H9 (cell line): ENCODE measurements around the gene FAM89B. TPM values are rescaled to one million over a fixed set of nuclear protein-coding genes. Genes with fewer than 3 reads are reported as not detected.

ENCODE experiments used
- DNase-seq: peaks from one replicate; pipeline ENCODE4 v3.0.0-alpha.2; 2017
- H2AFZ ChIP-seq: one replicate; pipeline ENCODE4 v1.6.1; 2013; ENCODE audit warnings: mild to moderate bottlenecking, low read length, control low read depth, moderate library complexity
- H2AK5ac ChIP-seq: 2 replicates; pipeline ENCODE4 v1.6.1; 2013; ENCODE audit warnings: low read length, control low read depth, mixed read lengths; ENCODE audit not compliant: insufficient read length
- H2BK120ac ChIP-seq: one replicate; pipeline ENCODE4 v1.6.1; 2013; ENCODE audit warnings: low read depth, mild to moderate bottlenecking, low read length, control low read depth, inconsistent platforms; ENCODE audit not compliant: poor library complexity, severe bottlenecking
- H2BK12ac ChIP-seq: 2 replicates; pipeline ENCODE4 v1.6.1; 2013; ENCODE audit warnings: low read length, control low read depth, mixed read lengths, low read depth; ENCODE audit not compliant: insufficient read length
- H2BK15ac ChIP-seq: 2 replicates; pipeline ENCODE4 v1.6.1; 2013; ENCODE audit warnings: low read depth, low read length, control low read depth
- H2BK20ac ChIP-seq: one replicate; pipeline ENCODE4 v1.6.1; 2013; ENCODE audit warnings: low read depth, mild to moderate bottlenecking, low read length, control low read depth, inconsistent platforms; ENCODE audit not compliant: poor library complexity, severe bottlenecking
- H2BK5ac ChIP-seq: 2 replicates; pipeline ENCODE4 v1.6.1; 2013; ENCODE audit warnings: low read length, control low read depth, mixed read lengths; ENCODE audit not compliant: insufficient read length
- H3K14ac ChIP-seq: 2 replicates; pipeline ENCODE4 v1.6.1; 2013; ENCODE audit warnings: low read length, control low read depth; ENCODE audit not compliant: insufficient read depth
- H3K18ac ChIP-seq: 2 replicates; pipeline ENCODE4 v1.6.1; 2013; ENCODE audit warnings: low read depth, mild to moderate bottlenecking, mixed read lengths, low read length, control low read depth; ENCODE audit not compliant: insufficient read length
- H3K23ac ChIP-seq: 2 replicates; pipeline ENCODE4 v1.6.1; 2013; ENCODE audit warnings: low read length, control low read depth, mixed read lengths, low read depth; ENCODE audit not compliant: insufficient read length
- H3K23me2 ChIP-seq: 2 replicates; pipeline ENCODE4 v1.6.1; 2013; ENCODE audit warnings: low read depth, mild to moderate bottlenecking, mixed read lengths, low read length, control low read depth; ENCODE audit not compliant: insufficient read length, poor library complexity, severe bottlenecking
- H3K27ac ChIP-seq: 2 replicates; pipeline ENCODE4 v1.5.1; 2013; ENCODE audit warnings: low read length, control low read depth, mixed read lengths, low read depth; ENCODE audit not compliant: insufficient read length
- H3K27me3 ChIP-seq: 2 replicates; pipeline ENCODE4 v1.6.1; 2013; ENCODE audit warnings: low read length, control low read depth, inconsistent platforms; ENCODE audit not compliant: insufficient read depth
- H3K4ac ChIP-seq: 2 replicates; pipeline ENCODE4 v1.6.1; 2013; ENCODE audit warnings: low read depth, mild to moderate bottlenecking, control low read depth, inconsistent platforms, low read length, moderate library complexity
- H3K4me1 ChIP-seq: 2 replicates; pipeline ENCODE4 v1.6.1; 2013; ENCODE audit warnings: low read length, control low read depth, inconsistent platforms; ENCODE audit not compliant: insufficient read depth
- H3K4me2 ChIP-seq: 2 replicates; pipeline ENCODE4 v1.6.1; 2013; ENCODE audit warnings: low read length, control low read depth, mixed read lengths; ENCODE audit not compliant: insufficient read length, insufficient read depth
- H3K56ac ChIP-seq: 2 replicates; pipeline ENCODE4 v1.6.1; 2013; ENCODE audit warnings: low read depth, mild to moderate bottlenecking, mixed read lengths, low read length, control low read depth; ENCODE audit not compliant: insufficient read length
- H3K79me1 ChIP-seq: 2 replicates; pipeline ENCODE4 v1.6.1; 2013; ENCODE audit warnings: low read depth, mild to moderate bottlenecking, moderate library complexity, low read length, control low read depth, inconsistent platforms; ENCODE audit not compliant: insufficient read depth, poor library complexity, severe bottlenecking
- H3K79me2 ChIP-seq: 2 replicates; pipeline ENCODE4 v1.6.1; 2013; ENCODE audit warnings: low read length, control low read depth, inconsistent platforms; ENCODE audit not compliant: insufficient read depth
- H3K9ac ChIP-seq: 2 replicates; pipeline ENCODE4 v1.6.1; 2013; ENCODE audit warnings: low read length, control low read depth, mixed read lengths; ENCODE audit not compliant: insufficient read length; ENCODE audit errors: extremely low read depth
- H3K9me3 ChIP-seq: one replicate; pipeline ENCODE4 v1.6.1; 2013; ENCODE audit warnings: low read depth, low read length, inconsistent platforms; ENCODE audit not compliant: control insufficient read depth
- H3T11ph ChIP-seq: one replicate; pipeline ENCODE4 v1.6.1; 2013; ENCODE audit warnings: mild to moderate bottlenecking, low read length, control low read depth, inconsistent platforms
- H4K20me1 ChIP-seq: one replicate; pipeline ENCODE4 v1.6.1; 2013; ENCODE audit not compliant: control insufficient read depth, insufficient read length, insufficient read depth
- H4K5ac ChIP-seq: 2 replicates; pipeline ENCODE4 v1.6.1; 2013; ENCODE audit warnings: low read depth, mild to moderate bottlenecking, mixed read lengths, low read length, control low read depth; ENCODE audit not compliant: insufficient read length
- H4K8ac ChIP-seq: replicated peaks from 2 replicates; pipeline ENCODE4 v1.6.1; 2013; ENCODE audit warnings: low read length, control low read depth, mixed read lengths, low read depth; ENCODE audit not compliant: insufficient read length
- H4K91ac ChIP-seq: 2 replicates; pipeline ENCODE4 v1.6.1; 2013; ENCODE audit warnings: low read depth, mild to moderate bottlenecking, moderate library complexity, mixed read lengths, low read length, control low read depth; ENCODE audit not compliant: insufficient read length
- H3K27ac Mint-ChIP-seq, 3 experiments: 2 replicates in 2 of 3; 3 replicates in 1 of 3; pipeline ENCODE4 v1.8.0; 2020 to 2021; ENCODE audit warnings: mixed read lengths in 3 of 3, mild to moderate bottlenecking in 1 of 3, moderate library complexity in 1 of 3
- H3K27me3 Mint-ChIP-seq: 2 replicates; pipeline ENCODE4 v1.8.0; 2021; ENCODE audit warnings: low read depth, mild to moderate bottlenecking, moderate library complexity, mixed read lengths
- H3K36me3 Mint-ChIP-seq, 3 experiments: 2 replicates in 2 of 3; 3 replicates in 1 of 3; pipeline ENCODE4 v1.8.0; 2020 to 2021; ENCODE audit warnings: low read depth in 3 of 3, mixed read lengths in 3 of 3; ENCODE audit not compliant: insufficient read depth in 1 of 3
- H3K4me1 Mint-ChIP-seq, 2 experiments: 2 replicates each; pipeline ENCODE4 v1.8.0; 2020; ENCODE audit warnings: mixed read lengths in 2 of 2
- H3K4me3 Mint-ChIP-seq, 2 experiments: 2 replicates in 1 of 2; 3 replicates in 1 of 2; pipeline ENCODE4 v1.8.0; 2020 to 2021; ENCODE audit warnings: mild to moderate bottlenecking in 2 of 2, mixed read lengths in 2 of 2, moderate library complexity in 1 of 2
- H3K9me3 Mint-ChIP-seq, 2 experiments: 2 replicates in 1 of 2; 3 replicates in 1 of 2; pipeline ENCODE4 v1.8.0; 2020; ENCODE audit warnings: mild to moderate bottlenecking in 2 of 2, mixed read lengths in 2 of 2, moderate library complexity in 1 of 2
- WGBS: extraction: QIAGEN DNeasy Blood & Tissue Kit; methylation state at CpG from one replicate; pipeline ENCODE4 v1.1.7; 2013; ENCODE audit warnings: missing lambda C conversion rate, low lambda C conversion rate, mixed read lengths; ENCODE audit not compliant: insufficient read length; ENCODE audit errors: extremely low coverage; 5-methylcytosine and 5-hydroxymethylcytosine counted together
- total RNA-seq: library from RNA; stranded (reverse); gene quantifications from 2 replicates; pipeline ENCODE4 v1.2.1, GENCODE V29; 2021
- TF ChIP-seq, protein P1 (sequence below): fragments of 200-600 bp; sonication (generic); conservative IDR thresholded peaks from 3 replicates; pipeline ENCODE4 v1.8.0; 2021; ENCODE audit warnings: antibody characterized with exemption, mild to moderate bottlenecking

FAM89B gene
- total RNA-seq, 1 experiment from 2014 or later: 21.7 TPM

DNA sequence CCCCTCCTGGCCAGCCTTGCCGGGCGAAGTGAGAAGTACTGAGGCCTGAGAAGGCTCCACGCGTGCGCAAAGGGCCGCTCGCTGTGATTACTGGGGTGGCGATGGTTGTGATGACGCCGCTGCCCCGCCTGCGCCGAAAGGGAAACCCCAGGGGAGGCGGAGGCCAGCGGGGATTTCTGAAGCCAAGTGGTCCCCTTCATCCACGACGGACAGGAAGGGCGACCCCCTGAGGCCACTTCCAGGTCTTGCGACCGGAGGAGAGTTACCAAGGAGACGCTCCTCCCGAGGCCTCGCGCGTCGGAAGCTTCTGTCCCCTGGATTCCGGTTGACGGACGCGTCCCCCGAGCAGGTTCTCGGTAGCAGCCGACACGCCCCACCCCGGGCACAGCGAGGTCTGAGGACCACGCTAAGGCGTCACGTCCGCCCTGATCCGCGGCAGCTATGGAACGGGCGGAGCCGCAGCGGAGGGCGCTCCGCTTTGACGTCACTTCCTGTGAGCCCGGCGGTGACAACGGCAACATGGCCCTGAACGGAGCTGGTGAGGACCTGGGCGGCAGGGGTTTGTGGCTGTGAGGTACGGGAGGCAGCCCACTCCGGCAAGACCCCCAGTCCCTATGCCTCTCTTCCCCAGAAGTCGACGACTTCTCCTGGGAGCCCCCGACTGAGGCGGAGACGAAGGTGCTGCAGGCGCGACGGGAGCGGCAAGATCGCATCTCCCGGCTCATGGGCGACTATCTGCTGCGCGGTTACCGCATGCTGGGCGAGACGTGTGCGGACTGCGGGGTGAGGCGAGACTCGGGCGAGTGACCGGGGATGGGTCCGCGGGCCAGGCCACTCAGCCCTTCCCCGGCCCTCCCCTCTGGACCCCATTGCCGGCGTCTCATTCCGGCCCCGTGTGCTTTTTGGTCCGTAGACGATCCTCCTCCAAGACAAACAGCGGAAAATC is 2.1 kb upstream of the FAM89B start, which contains the start of gene ZNRD2:
Gene ZNRD2, plus strand, starts transcription at position 505 of the 946 bp plus-strand sequence. Its CDS starts 15 bp downstream, at position 520.
- Histone ChIP-seq H3K4ac (no peak within 1 kb of the TSS), H3K4me1 (no peaks in the 10 kb centered on the region; the same call in 1 of the 2 replicates), H2BK15ac (no peak within 1 kb of the TSS; the same call in 1 of the 2 replicates), H3K79me1 (peaks cover 4% of the 10 kb centered on the region), H2AFZ (no peak within 1 kb of the TSS), H4K8ac (no peak within 1 kb of the TSS), H3K56ac (no peak within 1 kb of the TSS), H3K9ac (peak within 1 kb of the TSS; percentile 76), H3K18ac (peak within 1 kb of the TSS; percentile 32), H2AK5ac (no peak within 1 kb of the TSS), H2BK120ac (no peak within 1 kb of the TSS), H4K91ac (no peak within 1 kb of the TSS), H4K5ac (no peak within 1 kb of the TSS), H3K27me3 (peaks cover 2% of the 10 kb centered on the region; the same call in 1 of the 2 replicates), H2BK12ac (no peak within 1 kb of the TSS), H3K79me2 (no peaks in the 10 kb centered on the region; the same call in 1 of the 2 replicates), H2BK20ac (no peak within 1 kb of the TSS), H3K4me2 (peak within 1 kb of the TSS; percentile 78), H2BK5ac (no peak within 1 kb of the TSS), H3K23ac (no peak within 1 kb of the TSS), H3K27ac (no peak within 1 kb of the TSS), H3K23me2 (peaks cover 25% of the 10 kb centered on the region), H3K14ac (no peak within 1 kb of the TSS; the same call in 1 of the 2 replicates), H4K20me1 (no peaks in the 10 kb centered on the region), H3K9me3 (no peaks in the 10 kb centered on the region), H3T11ph (no peak within 1 kb of the TSS)
- Mint-ChIP-seq H3K27ac (peak within 1 kb of the TSS; percentile 44 to 98 (median 98); a peak in 6 of 7 replicates), H3K9me3 (no peaks in the 10 kb centered on the region; a peak in 1 of 5 replicates), H3K4me3 (peak within 1 kb of the TSS; percentile 99), H3K36me3 (peaks cover 6 to 14% (median 9%) of the 10 kb centered on the region in 3 experiments; a peak in 6 of 7 replicates), H3K27me3 (peaks cover 7% of the 10 kb centered on the region), H3K4me1 (peaks cover 30 to 44% of the 10 kb centered on the region in 2 experiments)
- no CpG with 5 or more reads among the region's 89 CpGs for WGBS
- peak; percentile 99 for DNase-seq
- TF ChIP-seq, protein P1, sequence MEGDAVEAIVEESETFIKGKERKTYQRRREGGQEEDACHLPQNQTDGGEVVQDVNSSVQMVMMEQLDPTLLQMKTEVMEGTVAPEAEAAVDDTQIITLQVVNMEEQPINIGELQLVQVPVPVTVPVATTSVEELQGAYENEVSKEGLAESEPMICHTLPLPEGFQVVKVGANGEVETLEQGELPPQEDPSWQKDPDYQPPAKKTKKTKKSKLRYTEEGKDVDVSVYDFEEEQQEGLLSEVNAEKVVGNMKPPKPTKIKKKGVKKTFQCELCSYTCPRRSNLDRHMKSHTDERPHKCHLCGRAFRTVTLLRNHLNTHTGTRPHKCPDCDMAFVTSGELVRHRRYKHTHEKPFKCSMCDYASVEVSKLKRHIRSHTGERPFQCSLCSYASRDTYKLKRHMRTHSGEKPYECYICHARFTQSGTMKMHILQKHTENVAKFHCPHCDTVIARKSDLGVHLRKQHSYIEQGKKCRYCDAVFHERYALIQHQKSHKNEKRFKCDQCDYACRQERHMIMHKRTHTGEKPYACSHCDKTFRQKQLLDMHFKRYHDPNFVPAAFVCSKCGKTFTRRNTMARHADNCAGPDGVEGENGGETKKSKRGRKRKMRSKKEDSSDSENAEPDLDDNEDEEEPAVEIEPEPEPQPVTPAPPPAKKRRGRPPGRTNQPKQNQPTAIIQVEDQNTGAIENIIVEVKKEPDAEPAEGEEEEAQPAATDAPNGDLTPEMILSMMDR: peak; percentile 82
